Lower leg skin (tissue), 3 donors: ENCODE data around the gene CCNI2.

ENCODE experiments used
- CTCF ChIP-seq, 3 donors: fragments of 450-650 bp; IDR thresholded peaks; one replicate each; pipeline ENCODE4 v1.5.1; 2016; ENCODE audit warnings: antibody characterized with exemption in 3 of 3, mild to moderate bottlenecking in 3 of 3, moderate library complexity in 2 of 3
- POLR2A ChIP-seq, 2 donors: fragments of 450-650 bp; IDR thresholded peaks; one replicate each; pipeline ENCODE4 v1.6.1; 2016 to 2017; ENCODE audit warnings: antibody characterized with exemption in 2 of 2, mild to moderate bottlenecking in 1 of 2, moderate library complexity in 1 of 2

- TF ChIP-seq CTCF (IDR thresholded peaks at IDR 0.05) (no peak), POLR2A (IDR thresholded peaks at IDR 0.05) (no peak)
Measured at GRCh38 chr5:132742158-132742557, 5.1 kb upstream of the CCNI2 start.
